BLaER1 treated with 17β-estradiol and CSF1 and Interleukin-3, amounts not matched to agents 10 nM and 100 nM (cell line): ENCODE results near the gene HPSE2.

ENCODE experiments used
- H3K27ac ChIP-seq, 11 experiments: shearing (Covaris generic); formaldehyde crosslinking; 2 replicates each; pipeline ENCODE4 v1.8.1; 2022
- H3K27me3 ChIP-seq, 11 experiments: shearing (Covaris generic); formaldehyde crosslinking; 2 replicates each; pipeline ENCODE4 v1.8.1; 2022
- H3K36me3 ChIP-seq, 11 experiments: shearing (Covaris generic); formaldehyde crosslinking; 2 replicates each; pipeline ENCODE4 v1.8.1; 2022
- H3K4me1 ChIP-seq, 10 experiments: shearing (Covaris generic); formaldehyde crosslinking; 2 replicates each; pipeline ENCODE4 v1.8.1; 2022
- H3K4me2 ChIP-seq, 11 experiments: shearing (Covaris generic); formaldehyde crosslinking; 2 replicates each; pipeline ENCODE4 v1.8.1; 2022
- H3K4me3 ChIP-seq, 10 experiments: shearing (Covaris generic); formaldehyde crosslinking; 2 replicates each; pipeline ENCODE4 v1.8.1; 2022
- H3K9ac ChIP-seq, 11 experiments: shearing (Covaris generic); formaldehyde crosslinking; 2 replicates each; pipeline ENCODE4 v1.8.1; 2022
- H3K9me3 ChIP-seq, 11 experiments: shearing (Covaris generic); formaldehyde crosslinking; replicated peaks in 1 of 11; 2 replicates each; pipeline ENCODE4 v1.8.1; 2022
- H4K20me1 ChIP-seq, 11 experiments: shearing (Covaris generic); formaldehyde crosslinking; 2 replicates each; pipeline ENCODE4 v1.8.1; 2022
- Cebpa-rat ChIP-seq, 11 experiments: shearing (Covaris generic); IDR thresholded peaks; 2 replicates each; pipeline ENCODE4 v1.8.1; 2022

Gene HPSE2

GRCh38 chr10:98748298-98748697 is 487.4 kb downstream of the HPSE2 start:
- Histone ChIP-seq H3K27me3 (no peaks in the 10 kb centered on the region), H3K4me2 (no peak overlapping the region)

GRCh38 chr10:98745645-98746044 is 490.0 kb downstream of the HPSE2 start:
- H3K9me3 ChIP-seq = no peaks in the 10 kb centered on the region
- no peaks in the 10 kb centered on the region for H3K36me3 ChIP-seq

More at GRCh38 chr10:98748298-98748697, 487.4 kb downstream of the HPSE2 start:
- no peak overlapping the region for H3K27ac ChIP-seq
- no peak overlapping the region for H3K4me3 ChIP-seq
- no peak for TF ChIP-seq Cebpa-rat (IDR thresholded peaks at IDR 0.05)
- H3K36me3 ChIP-seq = no peaks in the 10 kb centered on the region
- peaks cover under 1 to 9% (median 7%) of the 10 kb centered on the region in 11 experiments; a peak in 17 of 22 replicates for H3K9me3 ChIP-seq
- H3K4me1 ChIP-seq = no peaks in the 10 kb centered on the region
- no peak overlapping the region for H3K9ac ChIP-seq
- H4K20me1 ChIP-seq = no peaks in the 10 kb centered on the region

DNA sequence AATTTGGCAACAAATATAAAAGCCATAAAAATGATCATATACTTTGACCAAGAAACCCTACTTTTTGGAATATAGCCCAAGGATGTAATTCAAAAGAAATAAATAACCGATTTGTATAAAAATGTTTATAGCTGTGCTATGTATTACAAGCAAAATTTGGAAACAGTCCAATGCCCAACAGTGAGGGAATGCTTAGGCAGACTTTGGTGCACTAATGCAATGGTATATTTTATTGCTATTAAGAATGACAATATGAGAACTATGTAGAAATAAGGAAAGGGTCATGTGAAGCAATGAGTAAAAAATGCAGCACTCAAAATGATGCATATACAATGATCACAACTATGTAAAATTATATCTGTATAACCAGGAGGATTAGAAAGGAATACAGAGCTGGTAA is 515.1 kb downstream of the HPSE2 start:
- no peak overlapping the region for H3K9ac ChIP-seq
- no peaks in the 10 kb centered on the region for H3K36me3 ChIP-seq
- H3K4me1 ChIP-seq = 0 out of 20 replicates have a peak, but pooled peaks cover 0 to 5% (median 0%) of the 10 kb centered on the region in 10 experiments
- no peaks in the 10 kb centered on the region for H3K9me3 ChIP-seq
- TF ChIP-seq Cebpa-rat (IDR thresholded peaks at IDR 0.05) = no peak
- no peak overlapping the region for H3K4me3 ChIP-seq
- no peaks in the 10 kb centered on the region for H3K27me3 ChIP-seq
- no peaks in the 10 kb centered on the region for H4K20me1 ChIP-seq
- H3K4me2 ChIP-seq = no peak overlapping the region
- no peak overlapping the region for H3K27ac ChIP-seq

More at GRCh38 chr10:98745645-98746044, 490.0 kb downstream of the HPSE2 start:
- H4K20me1 ChIP-seq = no peaks in the 10 kb centered on the region
- H3K4me3 ChIP-seq = no peak overlapping the region
- H3K4me2 ChIP-seq = no peak overlapping the region
- H3K27me3 ChIP-seq = no peaks in the 10 kb centered on the region
- H3K27ac ChIP-seq = no peak overlapping the region
- no peak overlapping the region for H3K9ac ChIP-seq
- no peaks in the 10 kb centered on the region for H3K4me1 ChIP-seq
- no peak for TF ChIP-seq Cebpa-rat (IDR thresholded peaks at IDR 0.05)

DNA sequence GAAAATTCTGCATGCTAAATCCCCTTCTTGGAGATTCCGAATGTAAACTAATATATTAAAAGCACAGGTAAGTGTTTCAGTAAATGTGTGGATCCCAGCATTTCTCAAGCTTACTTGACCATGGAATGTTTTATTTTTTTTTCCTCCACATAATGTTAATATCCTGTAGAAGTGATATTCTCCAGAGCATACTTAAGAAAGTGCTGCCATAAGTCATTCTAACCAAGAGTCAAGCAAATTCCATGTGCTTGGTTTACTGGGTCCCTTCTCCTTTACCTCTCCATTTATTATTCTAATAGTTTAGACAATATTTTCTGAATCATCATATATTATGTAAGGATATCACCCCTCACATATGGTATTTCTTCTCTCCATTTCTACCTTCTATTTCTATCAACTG is 522.1 kb downstream of the HPSE2 start:
- Histone ChIP-seq H3K4me2 (no peak overlapping the region), H3K9ac (no peak overlapping the region), H3K4me3 (no peak overlapping the region), H3K36me3 (no peaks in the 10 kb centered on the region), H4K20me1 (no peaks in the 10 kb centered on the region), H3K4me1 (no peaks in the 10 kb centered on the region), H3K9me3 (no peaks in the 10 kb centered on the region), H3K27ac (no peak overlapping the region), H3K27me3 (no peaks in the 10 kb centered on the region)
- TF ChIP-seq Cebpa-rat (IDR thresholded peaks at IDR 0.05) = no peak

- no peaks in the 10 kb centered on the region for H3K4me1 ChIP-seq
- no peak overlapping the region for H3K9ac ChIP-seq
- H3K4me2 ChIP-seq = no peak overlapping the region
- H3K27ac ChIP-seq = no peak overlapping the region
- no peak for TF ChIP-seq Cebpa-rat (IDR thresholded peaks at IDR 0.05)
- H3K27me3 ChIP-seq = no peaks in the 10 kb centered on the region
- H3K9me3 ChIP-seq = 0 out of 22 replicates have a peak, but pooled peaks cover 0 to 3% (median 0%) of the 10 kb centered on the region in 11 experiments
- no peaks in the 10 kb centered on the region for H4K20me1 ChIP-seq
- H3K36me3 ChIP-seq = no peaks in the 10 kb centered on the region
- H3K4me3 ChIP-seq = no peak overlapping the region
These were observed 539.1 kb downstream of the HPSE2 start for GRCh38 chr10:98696516-98696915.

GRCh38 chr10:98694883-98695282 is 540.8 kb downstream of the HPSE2 start:
- Histone ChIP-seq H3K27me3 (no peaks in the 10 kb centered on the region), H3K9ac (no peak overlapping the region), H3K27ac (no peak overlapping the region), H4K20me1 (no peaks in the 10 kb centered on the region), H3K36me3 (no peaks in the 10 kb centered on the region), H3K4me3 (no peak overlapping the region), H3K4me2 (no peak overlapping the region), H3K9me3 (0 out of 22 replicates have a peak, but pooled peaks cover 0 to 3% (median 0%) of the 10 kb centered on the region in 11 experiments), H3K4me1 (no peaks in the 10 kb centered on the region)
- TF ChIP-seq Cebpa-rat (IDR thresholded peaks at IDR 0.05) = no peak

DNA sequence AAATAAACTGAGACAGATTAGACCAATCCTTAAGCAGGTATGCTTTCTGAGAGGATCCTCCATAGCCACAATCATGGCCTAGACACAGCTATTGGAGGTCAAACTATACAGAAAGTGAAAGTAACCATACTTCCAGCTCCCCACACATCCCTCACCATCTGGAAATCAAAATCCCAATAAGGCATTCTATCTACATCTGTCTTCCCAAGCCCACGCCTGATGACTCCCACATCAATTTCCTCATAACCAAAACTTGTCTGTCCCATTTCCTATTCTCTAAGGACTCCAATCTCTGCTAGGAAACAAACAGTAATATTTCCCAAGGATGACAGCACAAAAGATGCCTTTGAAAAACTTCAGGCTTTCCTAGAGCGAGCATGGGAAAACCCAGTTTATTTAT is 541.6 kb downstream of the HPSE2 start:
- no peak for TF ChIP-seq Cebpa-rat (IDR thresholded peaks at IDR 0.05)
- H4K20me1 ChIP-seq = no peaks in the 10 kb centered on the region
- H3K4me2 ChIP-seq = no peak overlapping the region
- no peaks in the 10 kb centered on the region for H3K27me3 ChIP-seq
- no peaks in the 10 kb centered on the region for H3K4me1 ChIP-seq
- H3K9me3 ChIP-seq = peaks cover 0 to 7% (median 0%) of the 10 kb centered on the region in 11 experiments; a peak in 2 of 22 replicates
- no peaks in the 10 kb centered on the region for H3K36me3 ChIP-seq
- H3K27ac ChIP-seq = no peak overlapping the region
- H3K9ac ChIP-seq = no peak overlapping the region
- no peak overlapping the region for H3K4me3 ChIP-seq

DNA sequence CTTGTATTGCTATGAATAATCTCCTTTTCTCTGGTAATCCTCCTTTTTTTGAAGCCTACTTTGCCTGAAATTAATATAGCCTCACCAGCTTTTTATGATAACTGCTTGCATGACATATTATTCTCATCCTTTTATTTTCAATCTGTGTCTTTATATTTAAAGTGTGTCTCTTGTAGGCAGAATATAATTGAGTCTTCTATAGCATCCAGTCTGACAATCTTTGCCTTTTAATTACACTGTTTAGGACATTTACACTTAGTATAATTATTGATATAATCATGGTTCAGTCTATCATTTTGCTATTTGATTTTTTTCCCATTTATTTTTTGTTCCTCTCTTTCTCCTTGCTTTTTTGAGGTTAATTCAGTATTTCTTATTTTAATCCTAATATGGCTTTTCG is 548.0 kb downstream of the HPSE2 start:
- H3K4me3 ChIP-seq = no peak overlapping the region
- H3K27me3 ChIP-seq = no peaks in the 10 kb centered on the region
- no peak overlapping the region for H3K27ac ChIP-seq
- peaks cover 18 to 30% (median 23%) of the 10 kb centered on the region in 11 experiments for H3K9me3 ChIP-seq
- no peaks in the 10 kb centered on the region for H4K20me1 ChIP-seq
- no peak overlapping the region for H3K9ac ChIP-seq
- TF ChIP-seq Cebpa-rat (IDR thresholded peaks at IDR 0.05) = no peak
- H3K36me3 ChIP-seq = no peaks in the 10 kb centered on the region
- H3K4me2 ChIP-seq = no peak overlapping the region
- H3K4me1 ChIP-seq = no peaks in the 10 kb centered on the region

- Histone ChIP-seq H3K27ac (no peak overlapping the region), H3K4me2 (no peak overlapping the region), H3K27me3 (no peaks in the 10 kb centered on the region; a peak in 1 of 22 replicates), H3K9me3 (peaks cover 18 to 30% (median 21%) of the 10 kb centered on the region in 11 experiments), H4K20me1 (no peaks in the 10 kb centered on the region), H3K4me1 (no peaks in the 10 kb centered on the region), H3K9ac (no peak overlapping the region), H3K36me3 (no peaks in the 10 kb centered on the region), H3K4me3 (no peak overlapping the region)
- TF ChIP-seq Cebpa-rat (IDR thresholded peaks at IDR 0.05) = no peak
These were observed 551.4 kb downstream of the HPSE2 start for GRCh38 chr10:98684019-98684899.

- no peaks in the 10 kb centered on the region for H3K27me3 ChIP-seq
- TF ChIP-seq Cebpa-rat (IDR thresholded peaks at IDR 0.05) = no peak
- no peaks in the 10 kb centered on the region for H3K36me3 ChIP-seq
- no peak overlapping the region for H3K27ac ChIP-seq
- H3K9me3 ChIP-seq = no peaks in the 10 kb centered on the region
- no peak overlapping the region for H3K4me2 ChIP-seq
- no peak overlapping the region for H3K9ac ChIP-seq
- H3K4me1 ChIP-seq = no peaks in the 10 kb centered on the region
- no peaks in the 10 kb centered on the region for H4K20me1 ChIP-seq
- H3K4me3 ChIP-seq = no peak overlapping the region
These were observed 558.8 kb downstream of the HPSE2 start for GRCh38 chr10:98676895-98677294.
